ENCODE measurements around the gene ATP1A2.
"Not testable (repeated sequence)": the region's sequence is repeated elsewhere in the genome, so short reads cannot be mapped to it uniquely, and the experiment has no call there.

The ATP1A2 gene

DNA sequence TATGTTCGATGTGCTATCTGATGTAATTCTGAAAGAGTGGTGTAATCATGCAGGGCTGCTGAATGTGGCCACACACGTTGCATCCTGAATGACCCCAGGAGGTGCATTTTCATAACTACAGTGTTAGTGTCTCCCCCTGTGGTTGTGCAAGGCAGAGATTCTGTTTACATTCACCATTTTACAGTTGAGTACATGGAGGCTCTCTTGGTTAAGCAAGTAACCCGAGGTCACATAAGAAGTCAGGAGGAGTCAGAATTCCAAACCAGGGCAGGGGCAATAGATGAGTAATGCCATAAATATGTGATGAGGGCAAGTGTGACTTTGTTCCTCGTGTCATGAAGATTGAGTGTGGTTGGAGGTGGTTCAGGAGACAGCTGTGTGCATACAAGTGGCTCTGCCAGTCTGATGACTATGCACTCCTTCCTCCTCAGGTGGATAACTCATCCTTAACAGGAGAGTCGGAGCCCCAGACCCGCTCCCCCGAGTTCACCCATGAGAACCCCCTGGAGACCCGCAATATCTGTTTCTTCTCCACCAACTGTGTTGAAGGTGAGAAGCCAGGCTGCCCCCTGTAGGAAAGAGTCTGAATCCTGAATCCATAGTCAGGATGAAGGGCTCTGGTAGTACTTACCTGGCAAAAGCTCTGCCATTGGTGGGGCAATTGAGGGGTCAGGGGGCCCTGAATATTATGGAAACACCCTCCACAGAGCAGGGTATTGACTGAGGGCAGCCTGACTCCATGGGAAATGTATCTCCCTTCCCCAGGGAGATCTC lies 9.3 kb downstream of the ATP1A2 start:
- no peak for DNase-seq (ENCODE audit: low spot score)

DNA sequence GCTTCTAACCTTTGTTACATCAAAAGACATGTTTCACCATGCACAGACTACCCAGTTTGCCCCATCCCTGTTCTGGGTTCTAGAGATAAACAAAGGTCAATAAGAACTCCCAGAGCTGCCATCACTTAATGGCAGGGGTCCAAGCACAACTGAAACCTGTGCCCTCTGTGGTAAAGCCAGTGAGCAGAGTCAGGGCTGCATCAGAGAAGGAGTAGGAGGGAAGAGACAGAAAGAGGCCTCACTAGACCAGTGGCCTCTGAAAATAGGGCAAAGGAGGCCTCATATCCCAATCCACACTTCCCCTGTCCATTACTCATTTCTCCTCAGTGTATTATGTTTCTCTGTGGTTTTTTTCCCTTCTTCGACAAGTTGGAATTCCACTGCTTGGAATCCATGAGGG lies 10.2 kb downstream of the ATP1A2 start:
- no peak for DNase-seq (ENCODE audit: low spot score)

DNA sequence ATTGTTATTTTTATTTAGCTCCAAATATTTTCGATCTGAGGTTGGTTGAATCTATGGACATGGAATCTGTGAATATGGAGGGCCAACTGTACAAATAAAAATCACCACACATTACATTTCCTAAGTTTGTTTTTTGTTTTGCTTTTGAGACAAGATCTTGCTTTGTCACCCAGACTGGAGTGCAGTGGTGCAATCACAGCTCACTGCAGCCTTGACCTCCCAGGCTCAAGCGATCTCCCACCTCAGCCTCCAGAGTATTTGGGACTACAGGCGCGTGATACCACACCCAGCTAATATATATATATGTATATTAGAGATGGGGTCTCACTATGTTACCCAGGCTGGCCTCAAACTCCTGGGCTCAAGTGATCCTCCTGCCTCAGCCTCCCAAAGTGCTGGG lies 10.8 kb downstream of the ATP1A2 start:
- DNase-seq (ENCODE audit: low spot score): not testable (repeated sequence)

DNA sequence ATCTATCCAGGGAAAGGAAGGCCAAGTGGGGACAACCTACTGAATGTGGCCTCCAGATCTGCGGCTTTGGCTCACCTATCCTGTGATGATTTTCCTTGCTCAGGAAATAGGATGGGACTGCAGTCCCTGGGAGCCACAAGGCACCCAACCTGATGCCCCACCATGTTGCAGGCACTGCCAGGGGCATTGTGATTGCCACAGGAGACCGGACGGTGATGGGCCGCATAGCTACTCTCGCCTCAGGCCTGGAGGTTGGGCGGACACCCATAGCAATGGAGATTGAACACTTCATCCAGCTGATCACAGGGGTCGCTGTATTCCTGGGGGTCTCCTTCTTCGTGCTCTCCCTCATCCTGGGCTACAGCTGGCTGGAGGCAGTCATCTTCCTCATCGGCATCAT lies 11.8 kb downstream of the ATP1A2 start:
- DNase-seq (ENCODE audit: low spot score): no peak

DNA sequence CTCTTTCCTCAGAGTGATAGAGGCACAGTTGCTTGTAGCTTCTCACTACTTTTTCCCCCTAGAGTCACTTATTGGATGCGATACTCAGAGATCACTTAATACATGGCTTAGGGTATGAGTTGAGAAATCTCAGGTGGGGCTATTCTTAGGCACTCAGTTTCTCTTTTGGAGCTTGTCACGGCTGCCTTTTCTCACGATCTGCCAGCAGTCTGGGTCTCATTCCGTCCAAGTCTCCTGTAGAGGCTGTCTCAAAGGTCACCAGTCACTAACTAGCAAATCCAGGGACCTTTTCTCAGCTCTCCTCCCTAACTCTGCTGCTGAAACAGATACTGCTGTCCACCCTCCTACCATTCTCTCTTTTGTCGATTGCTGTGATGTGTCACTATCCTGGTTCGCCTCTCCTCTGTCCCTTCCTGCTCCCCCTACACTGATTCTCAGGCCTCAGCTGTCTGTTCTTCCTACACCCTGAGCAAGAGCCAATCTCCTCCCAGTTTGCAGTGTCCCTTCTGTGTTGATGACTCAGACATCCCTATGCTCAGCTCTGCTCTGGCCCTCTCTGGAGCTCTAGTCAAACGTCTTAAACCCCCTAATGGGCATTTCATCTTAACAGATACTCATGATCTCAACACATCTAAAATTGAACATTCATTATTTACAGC lies 12.4 kb downstream of the ATP1A2 start:
- DNase-seq (ENCODE audit: low spot score): no peak

DNA sequence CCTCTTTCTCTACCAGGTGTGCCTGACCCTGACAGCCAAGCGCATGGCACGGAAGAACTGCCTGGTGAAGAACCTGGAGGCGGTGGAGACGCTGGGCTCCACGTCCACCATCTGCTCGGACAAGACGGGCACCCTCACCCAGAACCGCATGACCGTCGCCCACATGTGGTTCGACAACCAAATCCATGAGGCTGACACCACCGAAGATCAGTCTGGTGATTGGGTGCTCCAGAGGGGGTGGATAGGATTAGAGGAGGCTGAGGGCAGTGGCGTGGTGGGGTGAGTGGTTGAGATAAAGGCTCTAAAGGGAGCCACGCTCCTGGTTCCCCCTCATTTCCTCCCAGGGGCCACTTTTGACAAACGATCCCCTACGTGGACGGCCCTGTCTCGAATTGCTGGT lies 13.1 kb downstream of the ATP1A2 start:
- DNase-seq (ENCODE audit: low spot score): no peak

DNA sequence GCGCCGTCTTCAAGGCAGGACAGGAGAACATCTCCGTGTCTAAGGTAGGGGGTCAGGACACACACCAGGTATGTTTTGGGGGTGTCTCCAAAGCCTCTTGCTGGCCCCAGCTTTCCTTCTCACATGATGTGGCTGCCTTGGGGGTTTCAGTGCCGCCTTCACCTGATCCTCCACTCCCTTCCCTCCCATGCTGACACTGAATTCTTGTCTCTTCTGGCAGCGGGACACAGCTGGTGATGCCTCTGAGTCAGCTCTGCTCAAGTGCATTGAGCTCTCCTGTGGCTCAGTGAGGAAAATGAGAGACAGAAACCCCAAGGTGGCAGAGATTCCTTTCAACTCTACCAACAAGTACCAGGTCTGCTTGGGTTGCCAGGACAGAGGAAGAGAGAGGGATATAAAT lies 13.5 kb downstream of the ATP1A2 start:
- DNase-seq (ENCODE audit: low spot score): no peak

DNA sequence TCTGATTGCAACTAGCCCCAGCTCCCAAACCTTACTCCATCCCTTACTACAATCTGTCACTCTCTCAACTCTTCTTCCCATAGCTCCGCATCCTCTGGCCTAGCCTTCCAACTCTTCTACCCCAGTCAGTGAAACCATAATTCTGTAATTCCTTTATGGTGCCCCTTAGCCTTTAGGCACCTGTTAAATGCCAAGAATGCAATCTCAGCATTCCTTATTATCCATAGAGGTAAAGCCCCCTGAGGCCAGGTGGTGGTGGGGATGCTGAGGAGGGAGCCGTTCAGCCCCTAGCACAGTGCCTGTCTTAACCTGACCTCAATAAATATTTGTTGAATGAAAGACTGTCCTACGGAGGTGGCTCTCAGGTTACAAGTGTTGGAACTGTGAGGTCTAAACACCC lies 14.0 kb downstream of the ATP1A2 start:
- DNase-seq (ENCODE audit: low spot score): no peak

DNA sequence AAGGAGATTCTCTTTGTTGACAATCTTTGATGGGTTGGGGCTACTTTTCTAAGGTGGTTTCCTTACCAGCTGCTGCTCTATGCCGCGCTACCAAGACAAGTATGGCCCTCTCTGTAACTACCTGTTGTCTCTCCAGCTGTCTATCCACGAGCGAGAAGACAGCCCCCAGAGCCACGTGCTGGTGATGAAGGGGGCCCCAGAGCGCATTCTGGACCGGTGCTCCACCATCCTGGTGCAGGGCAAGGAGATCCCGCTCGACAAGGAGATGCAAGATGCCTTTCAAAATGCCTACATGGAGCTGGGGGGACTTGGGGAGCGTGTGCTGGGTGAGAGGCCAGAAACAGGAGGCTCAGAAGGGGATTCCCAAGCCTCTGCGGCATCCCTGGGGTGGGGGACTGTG lies 14.4 kb downstream of the ATP1A2 start:
- no peak for DNase-seq (ENCODE audit: low spot score)

DNA sequence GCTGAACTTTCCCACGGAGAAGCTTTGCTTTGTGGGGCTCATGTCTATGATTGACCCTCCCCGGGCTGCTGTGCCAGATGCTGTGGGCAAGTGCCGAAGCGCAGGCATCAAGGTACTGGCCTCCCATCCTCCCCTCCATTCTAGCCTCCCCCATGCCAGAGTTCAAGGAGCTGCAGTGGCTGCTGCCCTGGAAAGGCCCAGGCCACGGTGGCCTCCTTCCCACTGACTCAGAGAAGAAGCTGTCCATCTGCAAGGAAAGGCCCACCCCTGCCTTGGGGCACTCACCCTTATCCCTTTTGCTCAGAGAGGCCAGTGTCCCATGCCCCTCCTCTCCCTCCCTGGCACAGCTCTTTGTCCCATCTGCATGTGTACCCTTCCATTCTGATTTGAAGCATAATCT lies 14.9 kb downstream of the ATP1A2 start:
- DNase-seq (ENCODE audit: low spot score): no peak

DNA sequence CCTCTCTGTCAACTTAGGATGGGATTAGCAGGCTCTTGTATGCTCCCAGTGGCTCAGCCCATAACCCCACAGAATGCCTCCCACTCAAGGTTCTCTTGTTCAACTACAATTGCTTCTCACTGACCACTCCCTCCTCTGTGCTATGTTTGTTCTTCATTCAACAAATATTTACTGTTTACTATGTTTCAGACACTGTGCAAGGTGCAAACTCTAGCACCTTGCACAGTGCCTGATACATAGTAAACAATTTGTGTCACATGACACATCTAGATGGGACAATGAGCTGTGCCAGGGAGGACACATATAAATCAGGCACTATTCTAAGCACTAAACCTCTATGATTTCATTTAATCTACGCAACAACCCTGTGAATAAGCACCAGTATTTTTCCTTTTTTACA lies 15.4 kb downstream of the ATP1A2 start:
- DNase-seq (ENCODE audit: low spot score): no peak

DNA sequence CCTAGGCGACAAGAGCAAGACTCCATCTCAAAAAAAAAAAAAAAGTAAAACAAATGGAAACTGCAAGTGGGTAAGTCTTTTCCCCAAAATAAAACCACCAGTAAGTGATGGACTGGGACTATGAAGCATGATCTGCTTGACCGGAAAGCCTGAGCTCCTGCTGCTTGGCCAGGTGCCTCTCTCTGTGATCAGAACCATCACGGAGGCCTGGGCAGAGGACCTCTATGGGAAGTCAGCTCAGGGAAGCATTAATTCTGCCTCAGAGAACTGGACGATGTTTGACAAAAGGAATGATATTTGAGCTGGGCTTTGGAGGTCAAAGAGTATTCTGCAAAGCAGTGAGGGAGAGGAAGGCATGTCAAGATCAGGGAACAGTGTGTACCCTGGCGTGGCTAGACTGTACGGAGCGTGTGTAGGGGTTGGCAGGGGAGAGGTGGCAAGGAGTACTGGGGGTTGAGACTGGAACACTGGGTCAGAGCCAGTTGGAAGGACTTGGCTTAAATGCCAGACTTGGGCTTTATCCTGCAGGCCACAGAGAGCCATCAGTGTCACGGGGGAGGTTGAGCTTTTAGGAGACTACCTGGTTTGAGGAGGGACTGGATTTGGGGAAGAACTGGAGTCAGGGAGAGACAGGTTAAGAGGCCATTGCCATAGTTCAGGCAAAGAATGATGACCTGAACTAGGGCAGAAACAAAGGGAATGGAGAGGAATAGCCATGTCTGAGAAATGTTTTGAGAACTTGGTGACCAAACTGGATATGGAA lies 16.4 kb downstream of the ATP1A2 start:
- DNase-seq (ENCODE audit: low spot score): peak; percentile 32

DNA sequence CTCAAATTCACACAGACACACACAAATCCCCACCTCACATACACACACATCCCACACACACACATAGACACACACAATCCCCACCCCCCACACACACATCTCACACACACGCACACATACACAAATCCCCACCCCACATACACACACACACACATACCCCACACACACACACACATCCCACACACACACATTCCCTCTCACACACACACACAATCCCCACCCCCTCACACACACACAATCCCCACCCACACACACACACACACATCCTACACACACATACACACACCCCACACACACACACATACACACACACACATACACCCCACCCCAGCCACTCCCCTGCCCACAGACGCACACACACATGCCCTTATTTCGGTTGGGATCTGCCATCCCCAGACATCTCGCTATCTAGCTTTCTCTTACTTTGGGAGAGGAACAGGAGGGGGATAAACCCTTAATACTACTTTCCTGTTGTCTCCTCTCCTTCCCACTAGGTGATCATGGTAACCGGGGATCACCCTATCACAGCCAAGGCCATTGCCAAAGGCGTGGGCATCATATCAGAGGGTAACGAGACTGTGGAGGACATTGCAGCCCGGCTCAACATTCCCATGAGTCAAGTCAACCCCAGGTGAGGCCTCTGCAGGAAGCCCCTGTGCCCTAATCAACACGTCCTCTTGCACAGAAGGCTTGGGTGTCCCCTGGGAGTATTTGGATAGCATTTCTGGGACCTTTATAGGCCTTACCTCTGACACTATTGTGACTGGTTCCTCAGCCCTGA lies 18.6 kb downstream of the ATP1A2 start:
- no peak for DNase-seq (ENCODE audit: low spot score)

DNA sequence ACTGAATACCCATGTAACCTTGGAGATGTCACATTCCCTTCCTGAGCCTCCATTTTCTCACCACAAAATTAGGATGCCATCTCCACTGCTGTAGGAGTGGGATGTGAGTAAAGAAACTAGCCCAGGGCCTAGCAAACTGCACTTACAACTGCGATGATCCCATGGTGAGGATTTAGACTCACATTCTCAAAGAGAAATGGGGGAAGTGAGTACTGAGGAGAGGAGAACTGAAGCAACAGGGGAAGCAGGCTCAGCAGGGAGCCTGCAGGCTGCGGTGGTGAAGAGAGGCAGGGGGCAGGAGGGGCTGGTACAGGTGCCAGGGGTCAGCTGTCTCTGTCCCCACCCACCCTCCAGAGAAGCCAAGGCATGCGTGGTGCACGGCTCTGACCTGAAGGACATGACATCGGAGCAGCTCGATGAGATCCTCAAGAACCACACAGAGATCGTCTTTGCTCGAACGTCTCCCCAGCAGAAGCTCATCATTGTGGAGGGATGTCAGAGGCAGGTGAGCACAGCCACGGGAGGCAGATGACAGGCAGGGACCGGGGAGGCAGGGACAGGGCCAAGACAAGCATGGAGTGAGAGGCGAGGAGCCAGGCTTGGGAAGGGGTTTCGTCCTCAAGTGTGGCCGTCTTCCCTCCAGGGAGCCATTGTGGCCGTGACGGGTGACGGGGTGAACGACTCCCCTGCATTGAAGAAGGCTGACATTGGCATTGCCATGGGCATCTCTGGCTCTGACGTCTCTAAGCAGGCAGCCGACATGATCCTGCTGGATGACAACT lies 19.4 kb downstream of the ATP1A2 start:
- no peak for DNase-seq (ENCODE audit: low spot score)

DNA sequence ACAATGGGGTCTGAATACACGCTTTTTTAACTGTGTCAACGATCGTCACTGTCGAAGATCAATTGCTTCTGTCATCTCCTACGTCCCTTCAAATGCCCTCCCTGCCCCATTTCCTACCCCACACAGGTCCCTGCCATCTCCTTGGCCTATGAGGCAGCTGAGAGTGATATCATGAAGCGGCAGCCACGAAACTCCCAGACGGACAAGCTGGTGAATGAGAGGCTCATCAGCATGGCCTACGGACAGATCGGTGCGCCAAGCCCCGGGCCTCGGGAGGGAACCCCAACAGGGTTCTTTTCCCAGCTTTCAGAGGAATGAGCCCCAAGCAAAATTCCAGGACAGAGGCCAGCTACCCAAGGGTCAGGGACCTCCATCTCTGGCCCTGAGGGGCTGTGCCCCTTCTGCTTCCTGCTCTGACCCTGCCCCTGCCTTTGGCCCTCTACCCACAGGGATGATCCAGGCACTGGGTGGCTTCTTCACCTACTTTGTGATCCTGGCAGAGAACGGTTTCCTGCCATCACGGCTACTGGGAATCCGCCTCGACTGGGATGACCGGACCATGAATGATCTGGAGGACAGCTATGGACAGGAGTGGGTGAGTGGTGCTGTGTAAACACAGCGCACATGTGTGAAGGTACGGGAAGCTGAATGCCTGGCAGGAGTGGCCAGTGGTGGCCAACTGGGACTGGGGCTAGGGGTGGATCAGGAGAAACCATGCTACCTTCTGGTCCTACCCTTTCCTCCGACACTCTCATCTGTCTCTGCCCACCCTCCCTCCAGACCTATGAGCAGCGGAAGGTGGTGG lies 20.8 kb downstream of the ATP1A2 start:
- DNase-seq (ENCODE audit: low spot score): no peak

DNA sequence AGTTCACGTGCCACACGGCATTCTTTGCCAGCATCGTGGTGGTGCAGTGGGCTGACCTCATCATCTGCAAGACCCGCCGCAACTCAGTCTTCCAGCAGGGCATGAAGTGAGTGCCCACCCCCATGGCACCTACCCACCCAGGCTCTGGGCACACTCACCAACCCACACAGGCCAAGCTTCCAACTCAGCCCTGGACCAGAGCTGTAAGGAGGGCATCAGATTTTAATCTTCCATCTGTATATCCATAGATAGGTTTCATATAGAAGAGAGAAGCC lies 21.3 kb downstream of the ATP1A2 start:
- DNase-seq (ENCODE audit: low spot score): no peak

DNA sequence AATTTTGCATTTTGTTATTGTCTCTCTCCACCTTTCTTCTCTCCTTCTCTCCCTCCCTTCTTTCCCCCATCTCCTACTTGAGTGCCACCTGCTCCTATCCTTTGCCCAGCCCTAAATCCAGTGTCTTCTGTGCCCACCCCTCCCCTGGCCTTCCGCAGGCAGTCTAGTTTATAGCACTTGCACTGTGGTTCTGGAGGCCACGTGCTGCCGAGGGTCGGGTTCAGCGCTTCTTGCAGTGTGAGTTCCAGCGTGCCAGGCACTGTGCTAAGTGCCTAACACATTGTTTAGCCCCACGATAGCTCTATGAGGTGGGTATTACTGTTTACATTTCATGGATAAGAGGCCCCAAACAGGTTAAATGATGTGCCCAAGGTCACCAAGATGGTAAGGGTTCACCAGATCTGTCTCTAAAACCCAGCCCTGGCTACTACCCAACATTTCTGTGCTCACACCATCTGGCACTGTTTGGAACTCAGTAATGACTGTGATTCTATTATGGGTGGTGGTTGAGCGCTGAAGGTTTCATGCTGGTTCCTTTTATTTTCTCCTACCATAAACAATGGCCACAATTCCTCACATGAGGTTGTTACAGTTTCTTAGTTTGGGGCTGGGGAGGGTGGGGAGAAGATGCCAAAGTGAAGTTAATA lies 21.8 kb downstream of the ATP1A2 start:
- no peak for DNase-seq (ENCODE audit: low spot score)

DNA sequence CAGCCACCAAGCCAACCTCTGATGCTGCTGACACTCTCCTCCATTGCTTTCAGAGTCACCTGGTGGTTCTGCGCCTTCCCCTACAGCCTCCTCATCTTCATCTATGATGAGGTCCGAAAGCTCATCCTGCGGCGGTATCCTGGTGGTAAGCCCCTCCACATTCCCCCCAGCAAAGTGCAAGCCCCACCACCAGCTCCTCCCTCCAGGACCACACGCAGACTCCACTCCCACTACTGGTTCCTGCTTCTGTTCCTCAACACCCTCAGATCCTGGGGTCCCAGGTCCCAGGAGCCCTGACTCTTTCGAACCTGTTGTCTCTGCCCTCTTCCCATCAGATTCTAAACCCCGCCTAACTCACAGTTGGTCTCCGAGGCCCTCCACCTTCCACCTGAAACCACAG lies 24.3 kb downstream of the ATP1A2 start:
- DNase-seq (ENCODE audit: low spot score): no peak

DNA sequence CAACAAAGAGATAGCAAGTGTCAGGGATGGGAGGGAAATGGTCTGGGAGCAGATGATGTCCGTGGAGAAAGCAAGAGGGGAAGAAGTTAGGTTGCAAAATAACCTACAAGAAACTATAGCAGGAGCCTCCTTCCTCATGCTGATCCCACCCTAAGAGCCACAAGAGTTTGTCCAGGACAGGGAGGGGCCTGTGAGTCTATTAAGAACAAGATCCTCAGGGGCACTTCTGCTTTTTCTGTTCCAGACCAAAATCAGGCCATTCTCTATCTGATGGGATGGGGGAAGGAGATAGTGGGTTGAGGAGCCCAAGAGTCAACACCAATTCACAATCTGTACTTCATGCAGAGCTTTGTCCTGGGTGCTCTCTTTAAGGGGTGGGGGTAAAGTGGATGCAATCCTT lies 28.1 kb downstream of the ATP1A2 start:
- peak; percentile 42 for DNase-seq (ENCODE audit: low spot score)

DNA sequence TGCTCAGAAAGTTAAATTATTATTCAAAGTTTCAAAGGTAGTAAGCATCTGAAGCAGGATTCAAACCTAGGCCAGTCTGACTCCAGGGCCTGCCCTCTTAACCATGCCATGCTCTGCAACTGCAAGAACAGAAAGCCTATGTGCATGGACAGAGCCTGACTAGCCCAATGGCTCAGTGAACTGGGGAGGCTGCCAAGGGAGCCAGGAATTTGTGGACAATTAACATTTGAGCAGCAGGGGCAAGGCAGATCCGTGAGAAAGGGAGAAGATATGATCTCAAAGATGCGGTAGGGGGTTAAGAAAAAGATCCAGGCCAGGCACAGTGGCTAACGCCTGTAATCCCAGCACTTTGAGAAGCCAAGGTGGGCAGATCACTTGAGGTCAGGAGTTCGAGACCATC lies 29.4 kb downstream of the ATP1A2 start:
- DNase-seq (ENCODE audit: low spot score): no peak
